NCI-H524 treated with DMSO at 0.1 percent for 48 hours (cell line): ENCODE measurements around the gene NUP93.
"Not testable (repeated sequence)": the region's sequence is repeated elsewhere in the genome, so short reads cannot be mapped to it uniquely, and the experiment has no call there.

ENCODE experiments used
- DNase-seq: peaks from one replicate; lab custom pipeline; 2025; lab: John Stamatoyannopoulos, UW

NUP93 gene

DNA sequence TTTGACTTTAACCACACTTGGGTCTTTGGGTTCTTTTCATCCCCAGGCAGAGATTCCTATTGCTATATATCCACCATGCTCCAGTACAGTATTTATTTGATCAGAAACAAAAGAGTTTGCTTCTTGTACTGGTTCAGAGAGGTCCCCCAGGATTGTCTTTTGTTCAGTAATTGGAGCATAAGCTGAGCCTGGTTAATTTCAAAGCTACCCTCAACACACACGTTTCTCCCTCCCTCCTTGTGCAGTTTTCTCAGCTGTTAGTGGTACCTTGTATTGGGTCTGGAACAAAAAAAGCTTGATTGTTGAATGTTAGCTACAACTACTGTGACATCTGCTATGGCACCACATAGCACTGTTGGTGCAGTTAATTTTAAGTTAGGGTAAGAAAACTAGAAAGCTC is 50.0 kb downstream of the NUP93 start:
- no peak for DNase-seq

DNA sequence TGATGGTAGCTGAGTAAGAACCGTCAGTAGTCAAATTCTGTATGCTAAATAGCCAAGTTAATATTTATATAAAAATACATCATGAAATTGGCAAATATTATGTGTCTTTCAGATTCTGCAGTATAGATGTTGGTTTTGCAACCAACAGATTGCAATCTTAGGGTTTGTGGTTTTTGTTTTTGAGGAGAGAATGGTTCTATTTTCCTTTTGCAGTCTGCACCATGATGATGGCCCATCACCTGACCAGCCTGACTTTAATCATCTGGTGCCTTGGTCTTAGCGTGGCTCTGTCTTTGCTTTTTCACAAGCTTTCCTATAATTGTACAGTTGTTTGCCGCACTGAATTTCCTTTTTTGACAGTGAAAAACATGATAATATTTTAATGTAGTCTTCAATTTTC is 50.7 kb downstream of the NUP93 start:
- DNase-seq, result no peak

DNA sequence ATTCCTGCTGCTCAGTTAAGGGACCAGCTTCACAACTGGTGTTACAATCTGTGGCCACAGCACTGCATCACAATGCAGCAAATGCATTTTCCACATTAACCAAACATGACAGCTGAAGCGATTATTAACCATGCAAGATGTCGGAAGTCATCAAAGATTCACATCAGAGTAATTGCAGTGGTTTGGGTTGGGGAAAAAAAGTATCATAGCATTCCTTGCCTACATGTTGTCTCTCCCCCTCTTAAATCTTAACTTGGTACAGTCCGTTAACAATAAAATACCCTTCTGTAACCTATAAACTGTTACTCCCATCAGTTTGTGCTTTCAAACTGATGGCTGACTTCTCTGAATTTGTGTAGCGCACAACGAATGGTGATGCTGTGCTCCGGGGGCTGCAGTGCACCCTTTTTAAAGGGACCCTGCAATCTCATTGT is 51.6 kb downstream of the NUP93 start:
- no peak for DNase-seq

DNA sequence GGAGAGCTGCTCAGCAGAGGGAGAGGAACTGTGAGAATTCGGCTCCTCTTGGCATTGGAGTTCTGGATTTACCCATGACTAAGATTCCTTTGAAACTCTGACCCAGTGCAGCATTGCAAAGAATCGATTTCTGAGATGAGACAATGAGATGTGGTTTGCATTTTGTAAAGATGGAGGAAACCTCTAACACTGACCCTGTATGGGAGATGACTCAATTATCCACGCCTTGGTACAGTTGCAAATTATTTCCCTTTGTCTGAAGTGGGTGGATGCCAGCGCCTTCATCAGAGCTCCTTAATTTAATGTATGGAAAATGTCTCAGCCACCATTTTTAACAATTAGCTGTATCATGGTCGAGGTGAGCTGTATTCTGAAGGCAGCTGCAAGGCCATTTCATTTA is 53.4 kb downstream of the NUP93 start:
- no peak for DNase-seq

DNA sequence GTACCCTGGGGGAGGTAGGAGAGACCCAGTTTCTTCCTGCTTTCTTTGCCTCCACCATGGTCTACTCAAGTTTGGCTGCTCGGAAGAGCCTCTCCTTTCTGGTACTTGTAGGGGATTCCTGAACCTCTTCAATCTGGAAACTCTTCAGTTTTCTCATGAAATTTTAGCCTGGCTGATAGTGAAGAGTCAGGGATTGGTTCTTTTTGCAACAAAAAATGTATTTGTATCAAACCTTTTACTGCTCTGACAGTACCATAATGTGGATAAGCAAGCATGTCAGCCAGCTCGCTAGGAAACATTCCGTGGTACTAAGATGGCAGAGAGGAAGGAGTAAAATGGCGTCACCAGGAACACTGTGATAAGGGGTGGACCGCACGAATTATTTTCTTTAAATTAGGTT is 55.4 kb downstream of the NUP93 start:
- DNase-seq, result no peak

DNA sequence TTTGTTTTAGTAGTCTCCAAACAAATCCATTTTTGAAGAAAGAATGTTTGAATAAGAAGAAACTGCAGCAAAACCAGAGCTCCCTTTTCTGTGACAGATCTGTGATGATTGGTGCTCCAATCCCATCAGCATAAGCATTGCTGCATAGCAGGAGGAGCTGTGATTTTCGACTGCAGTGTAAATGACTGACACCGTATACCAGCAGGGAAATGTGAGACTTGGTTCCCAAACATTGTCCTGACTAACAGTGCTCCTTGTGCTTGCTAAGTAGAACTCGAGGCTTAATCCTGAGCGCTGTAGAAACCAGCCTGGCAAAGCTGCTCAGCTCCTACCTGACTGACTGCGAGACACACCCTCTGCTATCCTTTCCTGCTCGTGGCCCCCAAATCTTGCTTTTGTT is 57.2 kb downstream of the NUP93 start:
- DNase-seq, result no peak

DNA sequence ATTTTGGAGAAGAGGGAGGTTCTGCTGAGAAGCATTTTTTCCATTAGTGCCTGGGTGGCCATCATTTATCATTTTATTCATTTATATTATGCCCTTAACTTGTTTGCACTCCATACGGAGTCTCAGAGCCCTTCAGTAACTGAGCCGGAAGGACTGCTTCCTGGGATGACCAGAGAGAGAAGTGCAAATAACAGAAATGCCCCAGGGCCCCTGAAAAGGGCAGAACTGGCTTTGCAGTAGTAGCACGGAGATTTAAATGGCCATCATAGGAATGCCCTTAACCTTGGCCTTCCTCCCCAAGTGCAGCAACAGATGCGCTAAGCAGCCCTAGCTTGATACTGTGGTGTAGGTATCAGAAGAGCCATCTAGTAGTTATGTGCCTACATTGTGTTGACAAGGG is 58.5 kb downstream of the NUP93 start:
- no peak for DNase-seq

DNA sequence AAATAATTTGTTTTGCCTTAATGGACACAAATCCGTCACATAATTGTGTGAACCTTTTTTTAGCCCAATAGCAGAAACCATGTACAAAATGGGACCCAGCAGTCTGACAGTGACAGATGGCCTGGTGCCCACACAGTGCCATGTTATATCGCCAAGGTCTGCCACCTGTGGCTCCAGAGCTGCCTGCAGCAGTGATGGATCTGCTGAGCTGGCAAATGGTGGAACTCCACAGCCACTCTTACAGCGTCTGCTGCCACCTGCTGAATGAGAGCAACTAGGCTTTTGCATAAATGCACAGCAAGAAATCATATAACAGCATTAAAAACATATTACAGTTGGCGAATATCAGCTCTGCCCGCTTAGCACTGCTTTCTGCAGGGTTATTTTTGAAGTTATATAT is 59.4 kb downstream of the NUP93 start:
- peak; percentile 71 for DNase-seq

DNA sequence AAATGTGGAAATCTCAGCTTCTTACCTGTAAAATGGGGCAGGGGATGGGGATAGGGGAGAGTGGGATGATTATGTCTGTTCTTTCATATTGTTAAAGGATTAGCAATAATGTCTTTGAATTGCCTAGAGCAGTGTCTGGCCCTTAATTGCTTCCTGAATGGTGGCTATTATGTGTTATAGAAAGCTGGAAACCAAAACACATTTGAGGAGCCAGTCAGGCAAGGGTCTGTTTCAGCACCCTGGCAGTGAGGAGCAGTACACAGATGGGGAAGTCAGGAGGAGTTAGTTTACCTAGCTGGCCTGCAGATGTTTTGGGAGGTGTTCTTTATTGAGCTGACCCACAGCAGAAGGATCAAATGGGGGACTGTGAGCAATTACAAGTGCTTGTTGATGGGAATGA is 63.0 kb downstream of the NUP93 start:
- no peak for DNase-seq

DNA sequence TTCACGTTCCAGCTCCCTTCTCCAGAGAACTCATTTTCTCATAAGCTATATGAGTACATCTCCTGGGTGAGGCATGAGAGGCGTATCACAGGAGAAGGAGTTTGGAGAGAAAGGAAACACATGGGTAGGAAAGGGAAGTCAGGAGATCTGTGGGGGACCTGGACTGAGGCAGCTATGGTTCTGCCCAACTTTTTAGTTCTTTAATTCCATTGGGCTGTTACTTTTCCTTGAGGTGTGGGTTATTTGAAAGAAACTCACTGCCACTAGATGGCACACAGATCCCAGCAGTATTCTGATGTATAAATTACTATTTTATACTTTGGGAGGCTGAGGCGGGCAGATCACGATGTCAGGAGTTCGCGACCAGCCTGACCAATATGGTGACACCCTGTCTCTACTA is 63.6 kb downstream of the NUP93 start:
- no peak for DNase-seq

DNA sequence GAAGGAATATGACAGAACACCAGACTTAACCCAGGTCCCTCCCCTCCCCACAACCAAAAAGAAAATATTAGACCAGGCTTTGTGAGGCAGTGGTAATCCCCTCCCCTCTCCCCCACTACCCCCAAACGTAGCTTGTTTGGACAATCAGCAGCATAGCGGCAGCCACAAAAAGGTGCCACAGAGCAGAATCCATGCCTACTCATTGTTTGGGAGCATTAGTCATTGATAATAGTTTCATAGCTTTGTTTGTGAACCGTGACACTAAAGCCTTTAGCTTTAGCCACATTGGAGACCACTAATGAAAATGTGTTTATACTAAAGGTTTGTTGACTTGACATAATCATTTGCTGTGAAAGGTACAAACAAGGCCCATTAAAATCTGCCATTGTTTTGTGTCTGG is 65.1 kb downstream of the NUP93 start:
- DNase-seq, result no peak

DNA sequence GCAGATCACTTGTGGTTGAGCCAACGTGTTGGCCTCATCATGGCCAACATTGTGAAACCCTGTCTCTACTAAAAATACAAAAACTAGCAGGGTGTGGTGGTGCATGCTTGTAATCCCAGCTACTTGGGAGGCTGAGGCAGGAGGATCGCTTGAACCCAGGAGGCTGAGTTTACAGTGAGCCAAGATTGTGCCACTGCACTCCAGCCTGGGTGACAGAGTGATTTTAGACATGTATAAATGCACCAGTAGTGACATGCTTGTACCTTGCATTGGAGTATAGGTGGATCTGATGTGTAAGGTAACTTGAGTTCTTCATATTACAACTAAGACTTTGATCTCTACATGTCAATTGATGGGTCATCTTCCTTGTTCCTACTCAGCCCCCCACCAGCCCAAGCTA is 67.1 kb downstream of the NUP93 start:
- not testable (repeated sequence) for DNase-seq

DNA sequence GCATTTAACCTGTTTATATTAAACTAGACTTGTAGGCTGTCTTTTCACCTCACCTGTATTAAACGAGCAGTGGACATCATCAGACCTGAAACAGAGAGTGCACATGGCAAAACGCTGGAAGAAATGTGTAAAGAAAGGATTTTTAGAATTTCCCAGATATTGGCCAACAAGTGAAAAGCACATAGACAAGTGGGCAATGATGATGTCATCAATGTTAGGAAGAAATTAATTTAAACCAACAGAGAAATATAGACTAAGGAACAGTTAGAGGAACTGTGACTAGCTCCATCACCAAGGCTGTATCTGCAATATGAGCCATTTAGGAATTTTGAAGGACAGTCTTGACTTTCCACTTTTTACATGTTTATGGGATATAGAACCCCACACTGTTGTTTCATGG is 67.9 kb downstream of the NUP93 start:
- DNase-seq, result no peak

DNA sequence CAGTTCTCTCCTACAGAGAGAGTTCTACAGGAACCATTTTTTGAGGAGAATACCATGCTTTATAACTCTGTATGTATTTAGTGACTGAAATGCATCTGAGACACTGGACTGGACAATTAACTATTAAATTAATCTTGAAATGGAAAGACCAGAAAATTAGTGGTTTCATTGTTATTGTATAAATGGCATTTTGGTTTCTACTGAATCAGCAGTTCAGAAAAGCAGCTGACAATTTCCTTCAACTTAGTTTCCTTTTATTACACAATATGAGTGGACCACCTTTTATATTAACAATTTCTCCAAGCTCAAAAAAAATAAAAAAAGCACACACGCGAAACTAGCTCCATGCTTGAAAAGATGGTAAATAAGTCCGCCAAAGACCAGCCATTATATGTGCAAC is 69.0 kb downstream of the NUP93 start:
- DNase-seq, result no peak

DNA sequence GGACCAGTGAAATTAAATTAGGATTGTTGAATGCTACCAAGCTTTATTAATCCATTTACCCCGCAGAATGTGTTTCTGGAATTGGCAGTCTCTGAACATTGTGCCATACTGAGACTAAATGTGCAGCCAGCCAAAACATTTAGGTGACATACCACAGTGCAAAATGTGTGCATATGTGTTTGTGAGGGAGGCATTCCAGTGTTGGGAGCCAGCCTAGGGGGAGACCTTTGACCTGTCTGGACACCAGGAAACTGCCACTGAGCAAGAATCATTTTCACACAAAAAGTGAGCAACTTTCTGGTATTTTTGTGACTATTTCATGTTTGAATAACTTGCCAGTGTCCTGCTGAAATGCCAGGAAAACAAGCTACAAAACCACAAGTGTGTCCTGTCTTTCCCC is 70.4 kb downstream of the NUP93 start:
- no peak for DNase-seq

DNA sequence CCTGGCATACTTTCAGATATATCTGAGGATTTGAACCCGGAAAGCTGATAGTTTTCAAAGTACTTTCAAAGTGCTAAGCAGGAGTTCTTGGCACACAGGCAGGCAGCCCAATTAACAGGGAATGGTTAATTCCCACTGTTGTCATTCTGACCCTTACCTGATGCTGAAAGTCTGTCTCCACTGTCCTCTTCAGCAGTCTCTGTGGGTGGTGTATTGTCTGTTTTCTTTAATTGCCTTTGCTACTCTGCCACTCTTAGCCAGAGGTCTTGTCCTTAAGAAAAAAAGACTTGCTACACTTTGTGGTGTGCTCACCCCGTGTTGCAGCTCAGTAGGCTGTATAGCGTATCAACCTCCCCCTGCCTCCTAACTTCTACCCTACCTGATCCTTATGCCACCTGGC is 71.8 kb downstream of the NUP93 start:
- DNase-seq, result no peak

DNA sequence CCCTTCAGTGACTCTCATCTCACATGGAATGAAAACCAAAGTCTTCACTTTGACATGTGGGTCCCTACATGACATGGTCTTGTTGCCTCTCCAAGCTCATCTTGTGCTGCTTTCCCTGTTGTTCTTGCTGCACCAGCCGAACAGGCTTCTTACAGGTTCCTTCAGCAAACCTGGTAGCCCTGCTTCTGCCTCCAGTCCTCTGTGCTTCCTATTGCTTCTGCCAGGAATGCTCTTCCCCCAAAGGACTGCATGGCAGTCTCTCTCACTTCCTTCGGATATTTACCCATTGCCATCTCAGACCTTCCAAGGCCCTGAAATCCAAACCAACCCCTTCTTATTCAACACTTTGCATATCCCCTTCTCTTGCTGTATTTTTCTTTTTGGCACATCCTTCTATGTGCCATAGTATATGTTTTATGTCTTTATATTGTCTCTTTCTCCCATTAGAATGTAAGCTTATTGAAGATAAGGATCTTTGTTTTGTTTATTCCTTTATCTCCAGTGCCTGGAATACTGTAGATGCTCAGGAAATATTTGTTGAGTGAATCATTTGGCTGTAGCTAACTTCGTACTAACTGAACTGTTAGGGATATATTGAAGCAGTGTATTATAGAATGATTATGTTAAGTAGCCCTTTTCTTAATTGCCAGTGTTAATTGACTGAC is 77.2 kb downstream of the NUP93 start:
- no peak for DNase-seq

DNA sequence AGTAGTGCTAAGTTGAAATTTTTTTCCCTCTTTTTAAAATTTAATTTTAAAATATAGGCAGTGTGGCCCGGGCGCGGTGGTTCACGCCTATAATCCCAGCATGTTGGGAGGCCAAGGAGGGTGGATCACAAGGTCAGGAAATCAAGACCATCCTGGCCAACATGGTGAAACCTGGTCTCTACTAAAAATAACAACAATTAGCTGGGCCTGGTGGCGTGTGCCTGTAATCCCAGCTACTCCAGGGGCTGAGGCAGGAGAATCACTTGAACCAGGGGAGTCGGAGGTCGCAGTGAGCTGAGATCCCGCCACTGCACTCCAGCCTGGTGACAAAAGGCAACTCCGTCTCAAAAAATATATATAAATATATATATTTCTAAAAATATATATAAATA is 77.7 kb downstream of the NUP93 start:
- not testable (repeated sequence) for DNase-seq

DNA sequence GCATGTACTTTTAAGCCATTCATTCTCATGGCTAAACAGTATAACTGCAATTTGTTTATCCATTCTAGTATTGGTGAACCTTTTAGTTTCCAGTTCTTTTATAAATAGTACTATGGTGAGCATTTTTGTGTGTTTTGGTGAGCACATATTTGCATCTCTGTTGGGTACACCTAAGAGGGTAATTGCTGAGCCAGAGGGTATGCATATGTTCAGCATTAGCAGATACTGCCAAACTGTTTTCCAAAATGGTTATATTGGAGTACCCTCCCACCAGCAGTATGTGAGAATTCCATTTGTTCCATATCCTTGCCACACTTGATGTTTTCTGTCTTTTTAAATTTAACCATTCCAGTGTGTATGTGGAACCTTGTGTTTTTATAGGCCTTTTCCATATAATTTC is 81.0 kb downstream of the NUP93 start:
- no peak for DNase-seq

DNA sequence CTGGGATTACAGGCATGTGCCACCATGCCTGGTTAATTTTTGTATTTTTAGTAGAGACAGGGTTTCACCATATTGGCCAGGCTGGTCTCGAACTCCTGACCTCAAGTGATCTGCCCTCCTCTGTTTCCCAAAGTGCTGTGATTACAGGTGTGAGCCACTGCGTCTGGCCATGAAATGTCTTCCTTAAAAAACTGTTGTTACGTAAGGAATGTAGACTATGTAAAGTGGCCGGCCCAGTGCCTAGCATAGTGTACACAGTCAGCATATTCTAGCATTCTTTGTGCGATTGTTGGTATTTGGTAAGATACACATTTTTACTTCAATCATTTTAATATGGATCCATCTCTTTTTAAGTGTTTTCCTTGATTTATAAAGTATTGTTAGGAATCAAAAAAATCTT is 81.7 kb downstream of the NUP93 start:
- not testable (repeated sequence) for DNase-seq

DNA sequence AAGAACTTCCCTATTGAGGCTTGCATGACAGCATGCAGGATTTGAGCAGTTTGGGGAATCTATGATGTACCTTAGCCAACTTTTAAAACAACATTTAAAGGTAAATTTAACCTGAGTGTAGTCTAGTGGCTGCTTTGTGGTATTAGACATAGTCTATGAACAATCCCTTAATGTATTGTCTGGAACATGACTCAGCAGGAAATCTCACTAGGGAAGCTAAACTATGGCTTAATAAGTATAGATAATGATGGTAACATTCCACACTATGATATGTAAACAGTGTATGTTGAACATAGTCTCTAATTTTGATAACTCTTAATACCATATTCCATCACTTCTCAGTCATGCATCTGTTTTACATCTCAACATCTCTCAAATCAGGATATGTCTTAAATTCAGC is 83.0 kb downstream of the NUP93 start:
- DNase-seq, result no peak

DNA sequence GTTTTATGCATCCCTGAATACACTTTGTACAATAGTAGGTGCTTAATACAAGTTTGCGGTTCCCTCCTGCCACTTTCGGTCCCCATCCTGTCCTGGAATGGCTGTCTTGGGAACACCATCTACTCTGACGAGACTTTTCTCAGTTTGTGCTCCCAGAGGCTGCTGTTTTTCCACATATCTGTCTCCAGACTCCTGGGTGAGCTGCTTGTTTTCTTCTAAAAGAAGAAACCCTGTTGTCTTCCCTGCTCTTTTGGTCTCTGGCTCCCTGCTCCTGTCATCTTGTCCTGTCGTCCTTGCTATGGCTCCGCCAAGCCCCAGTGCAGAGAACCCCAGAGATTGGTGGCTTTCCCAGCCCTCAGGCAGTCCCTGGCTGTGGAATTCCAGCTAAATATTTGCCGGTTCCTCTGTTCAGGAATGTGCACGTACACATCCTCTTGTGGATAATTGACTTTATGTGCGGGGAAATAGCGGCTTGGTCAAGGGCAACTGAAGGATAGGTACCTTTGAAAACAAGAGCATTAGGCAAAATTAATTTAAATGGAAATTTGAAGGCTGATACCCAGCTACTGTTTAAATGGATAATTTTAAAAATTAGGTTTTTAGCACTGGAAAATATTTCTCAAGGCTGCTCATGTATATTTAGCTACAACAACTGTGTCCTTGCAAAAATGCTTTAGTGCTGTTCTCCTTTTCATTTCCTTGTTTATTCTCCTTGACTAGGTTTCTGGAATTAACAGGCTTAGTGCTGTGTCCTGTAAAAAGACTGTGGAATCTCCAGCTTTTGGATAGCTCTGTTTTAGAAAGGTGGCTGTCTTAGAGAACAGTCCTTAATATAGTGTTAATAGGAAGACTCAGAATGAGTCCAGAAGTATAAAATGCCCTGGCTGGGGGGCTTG is 84.9 kb downstream of the NUP93 start:
- DNase-seq, result no peak

DNA sequence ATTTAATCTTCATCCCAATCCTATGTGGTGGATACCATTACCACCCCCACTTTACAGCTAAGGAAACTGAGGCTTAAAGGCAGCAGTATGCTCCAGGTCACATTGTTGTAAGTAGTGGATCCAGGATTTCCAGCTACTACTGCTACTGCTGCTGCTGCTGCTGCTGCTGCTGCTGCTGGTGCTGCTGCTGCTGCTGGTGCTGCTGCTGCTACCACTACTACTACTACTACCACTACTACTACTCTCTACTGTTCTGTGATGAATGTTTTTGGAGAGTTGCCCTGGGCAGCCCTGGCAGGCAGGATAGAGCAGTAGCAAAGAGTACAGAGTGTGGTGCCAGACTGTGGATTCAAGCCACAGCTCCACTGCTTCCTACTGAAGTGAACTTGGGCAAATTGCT is 85.8 kb downstream of the NUP93 start:
- DNase-seq, result no peak

DNA sequence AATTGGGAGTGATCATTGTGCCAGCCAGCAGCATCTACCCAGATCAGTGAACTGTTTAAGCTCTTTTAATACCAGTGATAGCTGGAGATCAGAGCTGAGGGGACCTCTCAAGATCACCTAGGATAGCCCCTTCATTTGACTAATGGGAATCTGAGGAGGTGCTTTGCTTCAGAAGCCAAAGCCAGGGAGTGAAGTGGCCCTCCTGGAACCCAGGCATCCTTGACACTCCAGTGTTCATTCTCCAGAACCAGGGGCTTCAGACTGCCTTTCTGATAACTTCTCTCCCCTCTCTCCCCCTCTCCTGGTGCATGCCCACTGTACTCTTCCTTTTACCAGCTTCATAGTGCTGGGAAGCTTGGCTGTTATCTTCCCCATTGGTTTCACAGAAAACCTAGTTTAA is 87.1 kb downstream of the NUP93 start:
- no peak for DNase-seq
